ENCODE measurements around the gene APOBEC3B.

The APOBEC3B gene

DNA sequence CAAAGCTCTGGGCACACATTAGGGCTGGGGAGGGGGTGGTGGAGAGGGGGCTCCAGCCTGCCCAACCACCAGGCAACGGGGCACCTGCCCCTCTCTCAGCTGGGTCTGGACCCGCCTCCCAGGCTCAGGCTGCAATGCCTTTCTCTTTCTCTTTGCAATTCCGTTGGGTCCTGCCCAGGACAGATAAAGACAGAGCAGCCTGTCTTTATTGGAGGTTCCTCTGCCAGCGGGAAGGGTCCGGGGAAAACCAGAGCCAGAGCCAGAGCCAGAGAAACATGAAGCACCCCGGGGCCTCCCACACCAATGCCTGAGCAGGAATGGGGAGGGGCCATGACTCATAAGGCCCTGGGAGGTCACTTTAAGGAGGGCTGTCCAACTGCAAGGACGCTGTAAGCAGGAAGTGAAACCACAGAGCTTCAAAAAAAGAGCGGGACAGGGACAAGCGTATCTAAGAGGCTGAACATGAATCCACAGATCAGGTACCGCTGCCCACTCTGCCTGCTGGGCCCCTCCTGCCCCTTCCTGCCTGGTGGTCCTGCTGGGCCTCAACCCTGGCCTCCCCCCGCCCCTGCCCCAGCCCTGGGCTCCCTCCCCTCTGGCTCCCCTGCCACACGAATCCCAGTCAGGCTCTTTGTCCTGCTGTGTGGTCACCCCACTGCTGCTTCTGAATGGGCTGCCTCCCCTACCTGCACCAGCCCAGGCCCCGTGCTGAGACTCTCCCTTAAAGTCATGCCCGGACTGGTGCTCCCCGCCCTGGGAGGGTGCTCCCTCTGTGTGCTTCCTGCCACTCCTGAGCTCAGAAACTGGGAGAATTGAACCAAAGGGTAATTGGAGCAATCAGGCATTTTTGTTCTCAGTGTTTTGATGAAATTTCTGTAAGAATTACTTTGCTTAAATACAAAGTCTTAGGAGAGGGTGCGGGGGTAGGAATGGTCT is at the start of gene APOBEC3B:
Gene APOBEC3B (plus strand): TSS at position 356 of the 936 bp plus-strand sequence. CDS start 107 bp downstream, at position 463.
- DNase-seq, result peak; percentile 80

DNA sequence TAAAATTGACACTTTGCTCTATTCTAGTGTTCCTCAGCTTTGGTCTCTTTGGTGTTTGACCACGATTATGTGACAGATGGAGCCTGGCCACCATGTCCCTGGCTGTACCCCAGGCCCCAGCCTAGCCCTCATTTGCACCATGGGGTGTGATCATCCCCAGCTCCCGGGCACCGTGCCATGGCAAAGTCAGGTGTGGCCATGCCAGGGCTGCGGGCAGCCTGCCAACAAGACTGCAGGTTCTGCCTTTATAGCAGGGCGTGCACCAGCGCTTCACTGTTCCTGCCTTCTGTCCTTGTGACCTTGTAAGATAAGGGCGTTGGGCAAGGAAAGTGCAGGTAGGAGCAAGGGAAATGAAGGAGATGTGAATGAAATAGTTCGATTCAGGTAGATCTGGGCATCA is 47.1 kb upstream of the APOBEC3B start:
- DNase-seq, result no peak

DNA sequence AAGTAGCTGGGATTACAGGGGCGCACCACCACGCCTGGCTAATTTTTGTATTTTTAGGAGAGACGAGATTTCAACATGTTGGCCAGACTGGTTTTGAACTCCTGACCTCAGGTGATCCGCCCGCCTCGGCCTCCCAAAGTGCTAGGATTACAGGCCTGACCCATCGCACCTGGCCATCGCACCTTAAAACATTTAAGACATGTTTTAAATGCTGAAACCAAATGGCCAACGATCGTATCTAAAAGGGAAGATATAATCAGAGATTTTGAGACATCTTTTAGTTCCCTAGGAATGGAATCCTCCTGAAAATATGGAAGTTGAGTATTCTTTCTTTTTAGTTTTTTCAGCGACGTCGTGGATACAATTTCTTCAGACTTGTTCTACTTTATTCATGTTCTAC is 46.5 kb upstream of the APOBEC3B start:
- no peak for DNase-seq

DNA sequence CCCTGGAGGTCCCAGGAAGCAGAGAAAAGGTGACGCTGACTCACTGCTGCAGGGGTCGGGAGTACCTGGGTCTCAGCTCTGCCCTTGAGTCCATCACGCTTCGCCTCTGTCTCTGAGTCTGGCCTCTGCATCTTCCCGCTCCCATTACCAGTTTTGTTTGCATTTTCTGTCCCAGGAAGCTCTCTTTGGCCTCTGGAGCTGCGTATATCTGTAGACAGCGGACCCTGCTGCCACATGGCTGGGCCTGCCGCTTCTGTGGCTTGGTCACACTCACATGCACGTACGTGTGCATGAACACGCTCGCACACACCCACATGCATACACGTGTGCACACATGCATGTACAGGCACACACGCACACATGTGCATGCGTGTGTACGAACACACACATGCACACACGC is 45.6 kb upstream of the APOBEC3B start:
- no peak for DNase-seq

DNA sequence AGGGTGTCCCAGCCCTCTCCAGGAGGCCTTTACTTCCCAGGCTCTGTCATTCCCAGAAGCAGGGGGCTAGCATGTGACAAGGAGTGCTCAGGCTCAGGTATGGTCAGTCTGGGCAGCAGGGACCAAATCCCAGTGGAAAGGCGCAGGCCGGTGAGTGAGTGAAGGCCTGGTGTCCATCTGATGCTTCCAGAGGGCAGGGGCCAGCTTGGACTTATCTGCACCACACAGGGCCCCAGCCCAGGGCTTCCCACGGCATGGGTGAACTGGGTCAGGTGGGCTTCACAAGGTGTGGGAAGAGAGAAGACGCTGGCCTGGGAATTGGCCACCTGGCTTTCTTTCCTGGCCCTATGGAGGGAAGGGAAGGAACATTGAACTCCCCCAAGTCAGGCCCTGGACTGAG is 45.1 kb upstream of the APOBEC3B start:
- no peak for DNase-seq

DNA sequence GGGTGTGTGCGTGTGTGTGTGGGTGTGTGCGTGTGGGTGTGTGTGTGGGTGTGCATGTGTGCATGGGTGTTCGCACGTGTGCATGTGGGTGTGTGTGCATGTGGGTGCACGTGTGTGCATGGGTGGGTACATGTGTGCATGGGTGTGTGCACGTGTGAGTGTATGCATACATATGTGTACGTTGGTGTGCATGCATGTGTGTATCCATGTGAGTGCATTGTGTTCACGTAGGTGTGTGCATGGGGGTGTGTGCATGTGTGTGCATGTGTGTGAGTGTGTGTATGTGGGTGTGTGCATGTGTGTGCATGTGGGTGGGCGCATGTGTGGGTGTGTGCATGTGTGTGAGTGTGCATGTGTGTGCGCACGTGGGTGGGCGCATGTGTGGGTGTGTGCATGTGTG is 44.6 kb upstream of the APOBEC3B start:
- DNase-seq, result no peak

DNA sequence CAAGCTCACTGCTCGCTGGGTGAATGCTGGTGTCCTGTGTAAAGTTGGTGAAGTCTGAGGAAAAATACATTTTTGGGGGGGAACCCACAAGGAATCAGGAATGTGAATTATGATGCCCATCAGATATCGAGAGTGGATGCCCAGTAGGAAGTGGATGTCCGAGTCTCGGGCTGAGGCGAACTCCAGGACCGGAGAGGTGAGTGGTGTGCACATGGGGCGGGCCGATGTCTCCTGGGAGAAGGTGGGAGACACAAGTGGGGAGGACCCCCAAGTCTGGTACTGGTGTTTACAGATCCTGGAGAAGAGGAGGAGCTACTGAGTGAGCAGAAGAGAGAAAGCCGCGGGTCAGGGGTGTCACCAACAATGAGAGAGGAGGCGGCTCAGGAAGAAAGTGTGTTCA is 43.9 kb upstream of the APOBEC3B start:
- DNase-seq, result no peak

DNA sequence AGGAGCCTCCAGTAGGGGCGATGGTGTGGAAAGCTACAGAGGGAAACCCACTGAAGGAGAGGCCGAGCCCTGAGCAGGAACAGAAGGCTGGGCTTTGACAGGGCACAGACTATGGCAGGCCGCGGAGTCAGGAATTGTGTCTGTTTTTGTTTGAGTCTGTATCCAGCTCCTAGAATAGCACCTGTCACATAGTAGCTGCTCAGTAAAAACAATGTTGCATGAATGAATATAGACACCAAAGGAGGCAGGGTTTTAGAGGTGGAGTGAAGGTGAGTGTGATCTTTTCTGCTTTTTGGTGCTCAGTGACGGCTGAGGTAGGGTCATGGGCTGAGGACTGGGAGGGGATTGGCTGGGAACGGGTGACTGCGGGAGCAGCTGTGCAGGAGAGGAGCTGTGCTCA is 43.2 kb upstream of the APOBEC3B start:
- no peak for DNase-seq

DNA sequence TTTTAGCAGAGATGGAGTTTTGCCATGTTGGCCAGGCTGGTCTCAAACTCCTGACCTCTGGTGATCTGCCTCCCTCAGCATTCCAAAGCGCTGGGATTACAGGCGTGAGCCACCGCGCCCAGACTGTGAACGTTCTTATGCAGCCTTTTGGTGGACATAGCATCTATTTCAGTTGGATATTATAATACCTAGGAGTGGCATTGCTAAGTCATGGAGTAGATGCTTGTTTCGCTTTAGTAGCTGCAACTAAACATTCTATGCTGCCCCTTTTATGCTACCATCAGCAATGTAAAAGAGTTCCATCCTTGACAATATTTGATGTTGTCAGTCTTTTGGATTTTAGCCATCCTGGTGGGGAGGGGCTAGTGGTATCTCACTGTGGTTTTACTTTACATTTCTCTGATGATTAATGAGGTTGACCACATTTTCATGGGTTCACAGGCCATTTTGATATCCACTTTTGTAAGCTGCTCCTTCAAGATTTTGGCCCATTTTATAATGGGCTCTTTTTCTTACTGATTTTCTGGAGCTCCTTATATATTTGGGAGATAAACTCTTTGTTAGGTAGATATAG is 41.2 kb upstream of the APOBEC3B start:
- DNase-seq, result no peak

DNA sequence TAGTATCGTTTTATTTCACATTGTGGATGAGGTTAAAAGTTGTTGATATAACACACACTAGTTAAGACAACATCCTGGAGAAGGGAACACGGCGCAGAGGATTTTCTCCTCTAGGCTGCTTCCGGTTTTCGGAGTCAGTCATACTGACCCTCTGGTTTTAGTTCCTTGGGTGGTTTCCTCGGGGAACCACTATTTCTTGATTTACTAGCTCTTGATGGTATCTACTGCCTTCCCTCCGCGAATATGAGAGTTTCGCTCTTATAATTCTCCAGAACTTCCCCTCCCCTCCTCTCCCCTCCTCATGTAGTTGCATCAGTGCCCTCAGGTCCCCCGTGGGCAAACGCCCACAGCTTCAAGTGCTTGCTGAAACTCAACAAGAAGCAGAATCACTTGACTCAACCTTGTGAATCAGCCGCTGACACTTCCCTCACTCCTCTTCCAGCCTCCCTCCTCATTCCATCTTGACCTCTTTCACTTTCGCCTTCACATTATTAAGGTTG is 40.6 kb upstream of the APOBEC3B start:
- peak; percentile 79 for DNase-seq

DNA sequence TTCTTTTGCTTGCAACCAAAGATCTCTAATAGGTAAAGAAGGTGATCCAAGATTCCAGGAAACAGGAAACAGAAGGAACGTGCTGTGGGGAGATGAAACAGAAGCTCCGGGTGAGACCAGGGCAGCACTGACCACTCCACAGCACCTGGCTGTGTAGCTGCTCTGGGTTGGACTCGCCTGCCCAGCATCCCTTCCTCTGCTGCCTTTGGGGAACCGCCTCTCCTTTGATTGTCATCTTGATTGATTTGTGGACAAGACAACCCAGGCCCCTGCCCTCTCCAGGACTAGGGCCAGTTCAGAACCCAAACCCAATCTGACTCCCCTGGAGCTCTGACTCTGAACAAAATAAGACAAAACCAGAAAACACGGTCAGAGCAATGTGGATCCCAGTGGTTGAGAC is 39.4 kb upstream of the APOBEC3B start:
- DNase-seq, result peak; percentile 24

DNA sequence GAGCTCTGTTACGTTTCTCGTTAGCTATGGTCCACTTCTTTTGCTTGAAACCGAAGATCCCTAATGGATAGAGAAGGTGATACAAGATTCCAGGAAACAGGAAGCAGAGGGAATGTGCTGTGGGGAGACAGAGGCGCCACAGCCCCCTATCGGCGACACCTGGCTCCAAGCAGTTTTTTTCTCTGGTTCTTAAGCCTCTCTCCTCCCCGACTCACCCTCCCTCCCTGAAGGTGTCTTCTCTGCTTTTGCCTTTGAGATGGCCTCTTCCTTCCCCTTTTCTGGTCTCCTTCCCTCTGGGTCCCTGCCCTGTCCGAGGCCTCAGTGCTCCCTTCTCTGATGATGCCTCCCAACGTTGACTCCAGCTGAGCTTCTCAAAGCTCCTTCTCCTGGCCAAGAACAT is 38.9 kb upstream of the APOBEC3B start:
- peak; percentile 23 for DNase-seq

DNA sequence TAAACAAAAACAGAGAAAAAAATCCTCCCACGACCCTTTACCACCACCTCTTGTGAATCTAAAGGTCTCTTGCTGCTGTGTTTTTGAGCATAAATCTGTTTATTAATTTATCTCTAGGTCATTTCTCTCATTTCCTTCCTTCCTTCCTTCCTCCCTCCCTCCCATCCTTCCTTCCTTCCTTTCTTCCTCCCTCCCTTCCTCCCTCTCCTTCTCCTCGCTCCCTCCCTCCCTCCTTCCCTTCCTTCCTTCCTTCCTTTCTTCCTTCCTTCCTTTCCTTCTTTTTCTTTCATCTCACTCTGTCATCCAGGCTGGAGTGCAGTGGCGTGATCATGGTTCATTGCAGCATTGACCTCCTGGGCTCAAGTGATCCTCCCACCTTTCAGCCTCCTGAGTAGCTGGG is 38.3 kb upstream of the APOBEC3B start:
- no peak for DNase-seq

DNA sequence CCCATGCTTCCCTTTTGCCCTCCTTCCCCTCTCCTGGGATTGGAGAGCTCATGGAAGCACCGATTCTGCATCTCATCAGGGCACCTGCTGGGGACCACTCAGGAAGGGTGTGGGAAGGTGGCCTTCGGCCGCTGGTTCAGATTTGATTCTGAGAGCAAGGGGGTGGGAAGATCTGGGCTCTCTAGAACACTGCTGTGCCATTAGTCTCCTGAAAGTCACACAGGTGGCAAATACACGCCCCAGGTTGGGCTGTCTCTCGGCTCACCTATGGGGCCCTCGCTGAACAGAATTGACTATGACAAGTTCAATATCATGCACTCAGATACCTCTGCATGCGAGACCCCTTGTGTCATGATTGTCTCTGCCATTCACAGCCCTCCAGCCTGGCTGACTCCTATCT is 37.5 kb upstream of the APOBEC3B start:
- DNase-seq, result no peak

DNA sequence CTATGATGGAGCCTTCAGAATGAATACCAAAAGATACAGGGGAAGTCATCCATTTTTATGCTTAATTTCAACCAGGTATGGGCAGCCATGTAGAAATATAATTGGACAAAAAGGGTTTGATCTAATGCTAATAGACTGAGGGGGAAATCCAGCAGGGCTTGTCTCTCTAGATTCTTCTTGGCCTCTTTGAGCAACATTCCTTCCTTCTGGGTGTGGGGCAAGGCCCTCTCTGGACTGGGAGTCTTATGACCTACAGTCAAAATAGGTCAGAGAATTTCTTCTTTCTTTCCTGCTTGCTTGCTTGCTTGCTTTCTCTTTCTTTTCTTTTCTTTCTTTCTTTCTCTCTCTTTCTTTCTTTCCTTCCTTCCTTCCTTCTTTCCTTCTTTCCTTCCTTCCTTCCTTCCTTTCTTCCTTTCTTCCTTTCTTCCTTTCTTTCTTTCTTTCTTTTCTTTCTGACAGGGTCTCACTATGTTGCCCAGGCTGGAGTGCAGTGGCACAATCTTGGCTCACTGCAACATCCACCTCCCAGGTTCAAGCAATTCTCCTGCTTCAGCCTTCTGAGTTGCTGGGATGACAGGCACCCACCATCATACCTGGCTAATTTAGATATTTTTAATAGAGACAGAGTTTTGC is 36.3 kb upstream of the APOBEC3B start:
- peak; percentile 12 for DNase-seq

DNA sequence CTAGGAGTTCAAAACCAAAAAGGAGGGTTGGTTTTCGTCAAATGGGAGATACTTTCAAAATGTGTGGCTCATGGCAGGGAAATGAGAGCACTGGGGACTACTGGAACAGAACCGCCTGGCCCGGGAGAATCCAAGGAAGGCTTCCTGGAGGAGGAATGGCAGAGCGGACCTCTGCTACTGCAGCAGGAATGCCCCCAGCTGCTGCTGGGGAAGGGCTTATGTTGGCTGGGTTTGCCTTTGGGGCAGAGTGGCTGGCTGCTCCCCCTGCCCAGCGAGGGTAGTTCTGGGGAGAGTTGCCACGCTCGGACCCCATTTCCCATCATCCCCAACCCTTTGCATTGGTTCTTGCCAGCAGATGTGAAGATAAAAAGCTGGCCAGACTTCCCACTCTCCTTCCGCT is 35.4 kb upstream of the APOBEC3B start:
- DNase-seq, result peak; percentile 18

DNA sequence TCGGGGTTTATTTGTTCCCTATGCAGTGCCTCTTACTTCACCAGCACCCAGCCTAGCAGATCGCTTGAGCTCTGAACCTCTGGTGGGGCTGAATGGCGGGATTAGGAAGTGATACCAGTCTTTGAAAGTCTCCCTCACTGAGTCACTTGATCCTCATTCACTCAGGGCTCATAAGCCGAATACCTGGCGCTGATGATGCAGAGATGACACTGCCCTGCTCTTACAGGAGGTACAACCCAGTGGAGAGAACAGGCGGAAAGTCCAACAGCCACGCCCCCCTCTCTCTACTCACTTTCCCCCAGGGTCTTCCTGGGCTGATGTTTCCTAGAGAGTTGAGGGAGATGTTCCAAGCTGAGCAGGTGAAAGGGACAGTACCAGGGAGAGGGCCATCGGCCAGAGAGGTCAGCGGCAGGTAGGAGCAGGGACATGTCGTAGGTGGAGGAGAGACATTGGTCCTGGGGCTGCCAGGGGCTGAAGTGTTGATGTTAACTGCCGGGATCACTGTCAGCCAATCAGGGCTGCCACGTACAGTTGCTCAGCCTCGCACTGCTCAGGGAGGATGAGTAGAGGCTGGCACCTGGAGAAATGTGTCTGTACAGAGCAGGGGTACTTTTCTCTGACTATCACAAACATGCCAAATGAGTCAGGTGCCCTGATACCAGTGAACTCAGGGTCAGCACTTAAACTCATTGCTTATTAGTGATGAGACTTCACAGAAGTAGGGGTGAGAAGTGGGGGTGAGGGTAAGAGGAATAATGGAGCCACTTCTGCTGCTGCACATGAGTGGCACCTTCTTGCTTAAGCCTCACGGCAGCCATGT is 34.6 kb upstream of the APOBEC3B start:
- DNase-seq, result peak; percentile 57

DNA sequence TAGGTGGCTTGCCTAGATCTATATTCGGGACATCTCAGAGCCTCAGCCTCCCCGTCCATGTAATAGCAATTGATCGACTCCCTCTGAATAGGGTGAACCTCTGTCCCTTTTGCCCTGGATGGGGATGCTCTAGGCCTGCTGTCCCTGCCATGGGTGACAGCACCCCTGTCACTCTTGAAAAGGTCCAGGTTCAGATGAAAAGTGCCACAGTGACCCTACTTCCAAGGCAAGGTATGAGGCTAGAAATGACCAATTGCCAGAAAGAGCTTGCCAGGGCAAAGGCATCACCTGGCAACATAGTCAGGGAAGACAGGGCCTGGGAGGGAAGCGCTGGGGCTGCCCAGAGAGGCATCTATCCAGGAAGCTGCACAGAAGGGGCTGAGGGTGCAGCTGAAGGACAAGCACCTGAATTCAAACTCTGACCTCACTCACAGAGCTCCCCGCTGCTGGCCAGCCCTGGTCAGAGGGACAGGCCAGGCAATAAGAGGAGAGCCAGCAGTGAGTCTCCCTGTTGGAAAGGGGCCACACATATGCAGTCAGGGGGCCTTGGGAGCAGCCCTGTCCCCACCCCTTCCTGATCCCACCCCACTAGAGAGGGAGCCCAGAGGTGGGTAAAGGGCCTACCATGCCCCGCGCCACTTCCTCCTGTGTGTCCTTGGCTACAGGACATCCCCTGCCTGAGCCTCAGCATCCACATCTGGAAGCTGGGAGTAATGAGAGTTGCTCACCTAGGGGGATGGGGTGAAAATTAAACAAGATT is 33.8 kb upstream of the APOBEC3B start:
- peak; percentile 23 for DNase-seq

DNA sequence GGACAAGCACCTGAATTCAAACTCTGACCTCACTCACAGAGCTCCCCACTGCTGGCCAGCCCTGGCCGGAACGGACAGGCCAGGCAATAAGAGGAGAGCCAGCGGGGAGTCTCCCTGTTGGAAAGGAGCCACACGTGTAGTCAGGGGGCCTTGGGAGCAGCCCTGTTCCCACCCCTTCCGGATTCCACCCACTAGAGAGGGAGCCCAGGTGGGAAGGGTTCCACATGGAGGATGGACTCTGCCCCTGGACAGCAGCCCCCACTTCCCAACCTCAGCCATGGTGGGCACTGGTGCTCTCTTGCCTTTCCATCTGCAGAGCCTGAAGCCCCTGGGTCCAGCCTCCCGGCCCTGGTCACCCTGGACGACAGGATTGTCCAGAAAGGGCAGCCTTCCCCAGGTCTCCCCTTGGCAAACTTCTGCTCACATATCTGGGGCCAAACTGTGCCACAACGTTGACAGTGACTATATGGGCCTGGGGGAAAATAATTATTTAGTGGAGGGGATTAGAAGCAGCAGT is 32.2 kb upstream of the APOBEC3B start:
- no peak for DNase-seq

DNA sequence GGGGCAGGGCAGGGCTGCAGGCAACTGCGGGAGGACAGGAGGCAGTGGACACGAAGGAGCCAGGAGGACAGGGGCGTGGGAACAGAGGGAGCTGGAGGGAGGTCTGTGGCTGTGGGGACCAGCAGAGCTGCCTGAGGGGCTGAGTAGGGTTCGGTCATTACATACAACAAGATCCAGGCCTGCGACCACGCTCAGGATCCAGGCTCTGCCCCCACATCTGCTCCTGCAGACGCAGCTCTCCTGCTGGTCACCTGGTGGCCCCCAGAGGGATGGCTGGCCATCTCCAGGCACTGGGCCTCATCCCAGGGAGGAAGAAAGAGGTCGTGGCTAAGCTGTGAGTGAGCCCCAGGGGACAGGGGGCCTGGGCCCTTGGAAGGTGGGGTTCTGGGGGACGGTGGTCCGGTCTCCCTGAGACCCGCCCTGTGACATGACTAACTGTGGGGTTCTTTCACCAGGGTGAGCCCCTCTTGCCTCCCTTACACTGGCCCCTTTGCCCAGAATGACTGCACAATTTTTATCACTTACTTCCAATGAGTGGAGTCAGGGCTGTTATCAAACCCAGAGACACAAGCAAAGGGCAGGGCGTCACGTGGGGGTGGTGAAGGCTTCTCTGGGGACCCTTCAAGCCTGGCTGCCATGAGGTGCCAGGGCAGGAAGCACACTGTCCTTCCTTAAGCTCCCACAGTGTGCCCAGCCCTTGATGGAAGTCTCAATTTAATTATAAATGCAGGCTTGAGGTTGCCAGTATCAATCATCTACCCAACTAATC is 31.4 kb upstream of the APOBEC3B start:
- no peak for DNase-seq

DNA sequence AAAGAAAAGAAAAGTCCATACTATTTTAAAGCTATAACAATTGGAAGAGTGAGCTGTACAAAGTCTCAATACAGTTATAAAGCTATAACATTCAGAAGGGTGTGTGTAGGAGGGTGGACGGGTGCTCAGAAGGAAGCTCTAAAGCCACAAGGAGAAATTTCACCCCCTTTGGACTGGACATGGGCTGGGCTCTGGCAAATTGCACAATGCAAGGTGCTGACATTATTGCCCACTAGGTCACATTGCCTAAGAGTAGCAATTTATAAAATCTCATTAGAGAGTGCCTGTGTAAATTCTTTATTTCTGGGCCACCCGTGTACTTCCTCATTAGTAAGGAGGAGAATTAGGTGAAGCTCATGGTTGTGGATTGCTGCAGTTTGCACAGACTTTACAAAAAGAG is 30.4 kb upstream of the APOBEC3B start:
- DNase-seq, result no peak

All from stimulated activated CD8-positive, alpha-beta memory T cell treated with anti-CD3 and anti-CD28 coated beads, Interleukin-4, amount 100 ng/mL, for 48 hours (primary cell).